CD4-positive, alpha-beta T cell (primary cell): Measurements from ENCODE around the gene ID3. TPM values are rescaled to one million over a fixed set of nuclear protein-coding genes. Genes with fewer than 3 reads are reported as not detected.

Experiments
- ATAC-seq: fragments of 200-7000 bp; cut with Tn5 transposase; one replicate; pipeline ENCODE4 v1.10.0; 2022; ENCODE audit warnings: mild to moderate bottlenecking; ENCODE audit not compliant: poor library complexity
- CTCF ChIA-PET: fragments of 350-600 bp; sonication (Branson Sonifier 250); formaldehyde crosslinking; loops from one replicate; lab custom pipeline; 2021; ENCODE audit warnings: antibody characterized with exemption, inconsistent platforms; lab: Charles Lee
- POLR2A ChIA-PET: fragments of 350-600 bp; sonication (Branson Sonifier 250); formaldehyde crosslinking; loops from one replicate; lab custom pipeline; 2021; ENCODE audit warnings: antibody characterized with exemption, inconsistent platforms; lab: Charles Lee
- DNase-seq, 14 experiments: peaks; one replicate each; pipeline ENCODE4 v3.0.0-alpha.2; 2013 to 2020; ENCODE audit warnings: mixed read lengths in 2 of 14
- H3K27ac ChIP-seq, 2 donors: one replicate each; pipeline versions ENCODE4 v1.5.1 to v1.7.0; 2013; ENCODE audit warnings: low read length in 2 of 2, low read depth in 1 of 2, mild to moderate bottlenecking in 1 of 2
- H3K27me3 ChIP-seq, 2 experiments: 1 replicate in 1 of 2; 2 replicates in 1 of 2; pipeline versions ENCODE4 v1.6.1 to v1.7.0; 2013; ENCODE audit warnings: low read length in 2 of 2, control low read depth in 1 of 2, mild to moderate bottlenecking in 1 of 2, moderate library complexity in 1 of 2; ENCODE audit not compliant: insufficient read depth in 2 of 2, control insufficient read depth in 1 of 2
- H3K36me3 ChIP-seq: one replicate; pipeline ENCODE4 v1.6.1; 2013; ENCODE audit warnings: low read length, control low read depth; ENCODE audit not compliant: insufficient read depth
- H3K4me1 ChIP-seq: one replicate; pipeline ENCODE4 v1.6.1; 2013; ENCODE audit warnings: low read length, control low read depth; ENCODE audit not compliant: insufficient read depth
- H3K4me3 ChIP-seq: one replicate; pipeline ENCODE4 v1.5.1; 2013; ENCODE audit warnings: mild to moderate bottlenecking, low read length, moderate library complexity
- H3K9me3 ChIP-seq, 2 experiments: 1 replicate in 1 of 2; 2 replicates in 1 of 2; pipeline versions ENCODE4 v1.6.1 to v1.7.0; 2013; ENCODE audit warnings: low read length in 2 of 2, mild to moderate bottlenecking in 2 of 2, control low read depth in 1 of 2, moderate library complexity in 1 of 2; ENCODE audit not compliant: control insufficient read depth in 1 of 2, insufficient read depth in 1 of 2
- H3K27ac Mint-ChIP-seq: one replicate; pipeline ENCODE4 v1.8.0; 2020; ENCODE audit warnings: mixed read lengths
- H3K27me3 Mint-ChIP-seq: one replicate; pipeline ENCODE4 v1.8.0; 2021; ENCODE audit warnings: mixed read lengths
- H3K36me3 Mint-ChIP-seq: one replicate; pipeline ENCODE4 v1.8.0; 2021; ENCODE audit warnings: low read depth, mixed read lengths
- H3K4me1 Mint-ChIP-seq: one replicate; pipeline ENCODE4 v1.8.0; 2021; ENCODE audit warnings: low read depth, mixed read lengths
- H3K4me3 Mint-ChIP-seq: one replicate; pipeline ENCODE4 v1.8.0; 2020; ENCODE audit warnings: mild to moderate bottlenecking, mixed read lengths
- H3K9me3 Mint-ChIP-seq: one replicate; pipeline ENCODE4 v1.8.0; 2020; ENCODE audit warnings: mixed read lengths
- intact Hi-C, 2 experiments: fragments of 100-400 bp; cut with DNase I in 1 of 2; cut with micrococcal nuclease in 1 of 2; formaldehyde crosslinking; loops; one replicate each; pipeline versions ENCODE4 v1.15.1 to v1.9.0; 2023 to 2025; cut with DNase I, micrococcal nuclease
- total RNA-seq, 174 experiments: library from RNA in 2 of 174; stranded (reverse) in 2 of 174; gene quantifications; one replicate each; pipeline ENCODE4 v1.2.3 and lab custom pipeline; 2021 to 2026
- TF ChIP-seq, protein P1 (sequence below): fragments of 200-600 bp; IDR thresholded peaks from one replicate; pipeline ENCODE4 v1.8.0; 2022; ENCODE audit warnings: antibody characterized with exemption, mild to moderate bottlenecking

The ID3 gene
- total RNA-seq, 2 experiments from 2014 or later: 89.8 to 90.4 TPM

DNA sequence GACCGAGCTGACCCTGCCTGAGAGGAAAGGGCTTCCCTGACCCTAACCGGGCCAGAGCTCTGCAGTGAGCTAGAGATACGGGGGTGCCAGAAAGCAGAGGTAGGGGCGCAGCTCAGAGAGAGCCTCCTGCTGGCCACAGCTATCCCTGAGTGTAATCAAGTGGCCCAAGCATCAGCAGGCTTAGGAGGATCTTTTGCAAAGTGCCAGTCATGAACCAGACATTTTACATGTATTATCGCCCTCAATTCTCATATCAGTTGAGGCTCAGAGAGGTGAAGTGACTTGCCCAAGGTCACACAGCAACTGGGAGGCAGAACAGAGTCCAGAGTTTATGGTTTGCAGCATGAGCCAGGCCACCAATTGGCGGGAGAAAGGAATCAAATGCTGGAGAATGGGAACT, 7.0 kb upstream of the ID3 start:
- Histone ChIP-seq H3K4me3 (no peak overlapping the region), H3K4me1 (peaks cover 33% of the 10 kb centered on the region), H3K36me3 (no peaks in the 10 kb centered on the region), H3K27ac (no peak overlapping the region), H3K9me3 (no peaks in the 10 kb centered on the region), H3K27me3 (peaks cover 2 to 8% of the 10 kb centered on the region in 2 experiments)
- H3K4me1 Mint-ChIP-seq: peaks cover 43% of the 10 kb centered on the region
- no peaks in the 10 kb centered on the region for H3K36me3 Mint-ChIP-seq
- H3K9me3 Mint-ChIP-seq: no peaks in the 10 kb centered on the region
- ChIA-PET CTCF (no interaction called here), POLR2A (interaction anchor here (0.6 to 3.6 kb wide), 3 partner anchors 11 to 23 kb away, joined by 3 to 16 read pairs (median 7); no protein-coding TSS in a partner anchor)
- intact Hi-C loops: no loop called here
- H3K27me3 Mint-ChIP-seq: peaks cover 11% of the 10 kb centered on the region
- TF ChIP-seq, protein P1, sequence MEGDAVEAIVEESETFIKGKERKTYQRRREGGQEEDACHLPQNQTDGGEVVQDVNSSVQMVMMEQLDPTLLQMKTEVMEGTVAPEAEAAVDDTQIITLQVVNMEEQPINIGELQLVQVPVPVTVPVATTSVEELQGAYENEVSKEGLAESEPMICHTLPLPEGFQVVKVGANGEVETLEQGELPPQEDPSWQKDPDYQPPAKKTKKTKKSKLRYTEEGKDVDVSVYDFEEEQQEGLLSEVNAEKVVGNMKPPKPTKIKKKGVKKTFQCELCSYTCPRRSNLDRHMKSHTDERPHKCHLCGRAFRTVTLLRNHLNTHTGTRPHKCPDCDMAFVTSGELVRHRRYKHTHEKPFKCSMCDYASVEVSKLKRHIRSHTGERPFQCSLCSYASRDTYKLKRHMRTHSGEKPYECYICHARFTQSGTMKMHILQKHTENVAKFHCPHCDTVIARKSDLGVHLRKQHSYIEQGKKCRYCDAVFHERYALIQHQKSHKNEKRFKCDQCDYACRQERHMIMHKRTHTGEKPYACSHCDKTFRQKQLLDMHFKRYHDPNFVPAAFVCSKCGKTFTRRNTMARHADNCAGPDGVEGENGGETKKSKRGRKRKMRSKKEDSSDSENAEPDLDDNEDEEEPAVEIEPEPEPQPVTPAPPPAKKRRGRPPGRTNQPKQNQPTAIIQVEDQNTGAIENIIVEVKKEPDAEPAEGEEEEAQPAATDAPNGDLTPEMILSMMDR: no peak
- DNase-seq: no peak
- no peak for ATAC-seq
- peak overlapping the region; percentile 79 for H3K4me3 Mint-ChIP-seq
- no peak overlapping the region for H3K27ac Mint-ChIP-seq

GRCh38 chr1:23565776-23566175, 6.5 kb upstream of the ID3 start:
- ATAC-seq (no peak), DNase-seq (no peak)
- H3K4me1 Mint-ChIP-seq: peaks cover 48% of the 10 kb centered on the region
- Histone ChIP-seq H3K4me1 (peaks cover 33% of the 10 kb centered on the region), H3K4me3 (no peak overlapping the region), H3K9me3 (no peaks in the 10 kb centered on the region), H3K36me3 (no peaks in the 10 kb centered on the region), H3K27ac (no peak overlapping the region), H3K27me3 (peaks cover 2 to 8% of the 10 kb centered on the region in 2 experiments)
- H3K36me3 Mint-ChIP-seq: no peaks in the 10 kb centered on the region
- H3K27ac Mint-ChIP-seq: no peak overlapping the region
- TF ChIP-seq, protein P1: no peak
- peaks cover 11% of the 10 kb centered on the region for H3K27me3 Mint-ChIP-seq
- ChIA-PET CTCF (interaction anchor here (0.7 to 2.3 kb wide), 3 partner anchors 21 to 72 kb away, joined by 3 to 6 read pairs (median 3); no protein-coding TSS in a partner anchor), POLR2A (interaction anchor here (0.6 to 3.6 kb wide), 3 partner anchors 12 to 53 kb away, joined by 3 to 16 read pairs (median 3); no protein-coding TSS in a partner anchor)
- H3K9me3 Mint-ChIP-seq: no peaks in the 10 kb centered on the region
- intact Hi-C loops: no loop called here
- peak overlapping the region; percentile 79 for H3K4me3 Mint-ChIP-seq

DNA sequence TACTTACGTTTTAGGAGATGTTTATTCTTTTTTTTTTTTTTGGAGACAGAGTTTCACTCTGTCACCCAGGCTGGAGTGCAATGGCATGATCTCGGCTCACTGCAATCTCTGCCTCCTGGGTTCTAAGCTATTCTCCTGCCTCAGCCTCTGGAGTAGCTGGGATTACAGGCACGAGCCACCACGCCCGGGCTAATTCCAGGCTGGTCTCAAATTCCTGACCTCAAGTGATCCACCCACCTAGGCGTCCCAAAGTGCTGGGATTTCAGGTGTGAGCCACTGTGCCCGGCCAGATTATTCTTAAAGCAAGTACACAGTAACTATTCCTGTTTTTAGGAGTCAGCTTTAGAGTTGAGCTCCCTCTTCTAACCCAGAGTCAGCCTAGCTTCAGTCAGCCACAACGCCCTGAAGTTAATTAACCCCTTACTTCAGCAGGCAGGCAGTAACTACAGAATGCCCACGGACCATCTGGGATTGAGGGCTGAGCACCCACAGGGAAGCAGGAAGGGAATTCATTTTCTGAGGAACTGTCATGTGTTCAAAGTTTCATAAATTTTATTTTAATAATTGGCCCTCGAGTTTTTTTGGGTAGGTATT, 5.3 kb upstream of the ID3 start:
- H3K4me1 Mint-ChIP-seq: peaks cover 60% of the 10 kb centered on the region
- TF ChIP-seq, protein P1: no peak
- CTCF ChIA-PET: interaction anchor here (1.1 to 2.3 kb wide), 2 partner anchors 70 to 73 kb away, joined by 3 to 6 read pairs; no protein-coding TSS in a partner anchor
- ATAC-seq (no peak), DNase-seq (no peak)
- peaks cover 11% of the 10 kb centered on the region for H3K27me3 Mint-ChIP-seq
- H3K36me3 ChIP-seq: no peaks in the 10 kb centered on the region
- H3K36me3 Mint-ChIP-seq: no peaks in the 10 kb centered on the region
- peaks cover 2 to 8% of the 10 kb centered on the region in 2 experiments for H3K27me3 ChIP-seq
- POLR2A ChIA-PET: interaction anchor here (0.6 to 1.6 kb wide), 3 partner anchors 10 to 57 kb away, joined by 3 to 4 read pairs (median 3); no protein-coding TSS in a partner anchor
- no peak overlapping the region for H3K27ac ChIP-seq
- peaks cover 42% of the 10 kb centered on the region for H3K4me1 ChIP-seq
- no peaks in the 10 kb centered on the region for H3K9me3 Mint-ChIP-seq
- no peaks in the 10 kb centered on the region for H3K9me3 ChIP-seq
- H3K4me3 Mint-ChIP-seq: no peak overlapping the region
- intact Hi-C loops: no loop called here
- H3K27ac Mint-ChIP-seq: no peak overlapping the region
- H3K4me3 ChIP-seq: no peak overlapping the region
